ENCODE data around the gene ZSWIM6. TPM values are rescaled to one million over a fixed set of nuclear protein-coding genes. Genes with fewer than 3 reads are reported as not detected.

ZSWIM6 gene
- total and polyA plus RNA-seq, 8 donors, result 2.9 to 39.3 (median 15.4) TPM

- no peak for DNase-seq
- Histone ChIP-seq H3K4me3 (no peak overlapping the region), H3K27me3 (no peaks in the 10 kb centered on the region), H3K4me1 (peaks cover 11 to 97% (median 50%) of the 10 kb centered on the region in 4 donors), H3K27ac (no peak overlapping the region), H3K36me3 (no peaks in the 10 kb centered on the region), H3K9me3 (no peaks in the 10 kb centered on the region)
- intact Hi-C loops (cut with DNase I; ENCODE audit: low total_unique reads), result no loop called here
- WGBS, 5 donors, result 51 to 79% (median 72%) methylated on average over 2 of the region's 2 CpGs
- TF ChIP-seq POLR2A (IDR thresholded peaks at IDR 0.05) (no peak), POLR2AphosphoS5 (IDR thresholded peaks at IDR 0.05) (no peak), EP300 (IDR thresholded peaks at IDR 0.05) (no peak), CTCF (IDR thresholded peaks at IDR 0.05) (no peak)
These were observed 14.5 kb downstream of the ZSWIM6 start for GRCh38 chr5:61346511-61346910.

- no peak for DNase-seq
- Histone ChIP-seq H3K4me3 (no peak overlapping the region), H3K4me1 (peaks cover 11 to 100% (median 53%) of the 10 kb centered on the region in 4 donors), H3K36me3 (no peaks in the 10 kb centered on the region), H3K27me3 (no peaks in the 10 kb centered on the region), H3K27ac (no peak overlapping the region), H3K9me3 (no peaks in the 10 kb centered on the region)
- TF ChIP-seq CTCF (IDR thresholded peaks at IDR 0.05) (no peak), POLR2AphosphoS5 (IDR thresholded peaks at IDR 0.05) (no peak), POLR2A (IDR thresholded peaks at IDR 0.05) (no peak), EP300 (IDR thresholded peaks at IDR 0.05) (no peak)
- WGBS, 5 donors, result 77 to 95% (median 94%) methylated on average over 3 of the region's 3 CpGs
- intact Hi-C loops (cut with DNase I; ENCODE audit: low total_unique reads), result no loop called here
These were observed 15.0 kb downstream of the ZSWIM6 start for GRCh38 chr5:61347080-61347479.

- Histone ChIP-seq H3K27ac (no peak overlapping the region), H3K4me1 (peaks cover 18 to 97% (median 58%) of the 10 kb centered on the region in 4 donors), H3K4me3 (no peak overlapping the region), H3K36me3 (no peaks in the 10 kb centered on the region), H3K9me3 (no peaks in the 10 kb centered on the region), H3K27me3 (no peaks in the 10 kb centered on the region)
- no peak for TF ChIP-seq POLR2AphosphoS5 (IDR thresholded peaks at IDR 0.05)
- TF ChIP-seq CTCF (IDR thresholded peaks at IDR 0.05), result no peak
- no peak for TF ChIP-seq EP300 (IDR thresholded peaks at IDR 0.05)
- no peak for TF ChIP-seq POLR2A (IDR thresholded peaks at IDR 0.05)
- intact Hi-C loops (cut with DNase I; ENCODE audit: low total_unique reads), result no loop called here
- DNase-seq, result no peak
- WGBS, 5 donors, result 42 to 66% (median 58%) methylated on average over 2 of the region's 2 CpGs
These were observed 16.4 kb downstream of the ZSWIM6 start for GRCh38 chr5:61348447-61348846.

- no peaks in the 10 kb centered on the region for H3K9me3 ChIP-seq
- no peak for TF ChIP-seq POLR2A (IDR thresholded peaks at IDR 0.05)
- TF ChIP-seq EP300 (IDR thresholded peaks at IDR 0.05), result no peak
- TF ChIP-seq POLR2AphosphoS5 (IDR thresholded peaks at IDR 0.05), result no peak
- TF ChIP-seq CTCF (IDR thresholded peaks at IDR 0.05), result no peak
- no peak for DNase-seq
- H3K4me3 ChIP-seq, result no peak overlapping the region
- no peak overlapping the region for H3K27ac ChIP-seq
- H3K36me3 ChIP-seq, result no peaks in the 10 kb centered on the region
- intact Hi-C loops (cut with DNase I; ENCODE audit: low total_unique reads), result no loop called here
- peaks cover 13 to 91% (median 50%) of the 10 kb centered on the region in 4 donors for H3K4me1 ChIP-seq
- no peaks in the 10 kb centered on the region for H3K27me3 ChIP-seq
These were observed 17.9 kb downstream of the ZSWIM6 start for GRCh38 chr5:61349935-61350334.

Data from stomach (tissue), 9 donors.